ENCODE measurements around the gene PTPRJ.
A peak's percentile ranks its signal among the peaks of the same experiment; 100 is the strongest.

The PTPRJ gene

GRCh38 chr11:47994417-47994816 is 14.1 kb downstream of the PTPRJ start:
- DNase-seq (ENCODE audit: low read depth in 1 of 2, low spot score in 1 of 2): no peak

GRCh38 chr11:47995360-47995769 is 15.0 kb downstream of the PTPRJ start:
- DNase-seq (ENCODE audit: low read depth in 1 of 2, low spot score in 1 of 2): no peak

- no peak for DNase-seq (ENCODE audit: low read depth in 1 of 2, low spot score in 1 of 2)
Observed at GRCh38 chr11:47997063-47998053, 17.0 kb downstream of the PTPRJ start.

GRCh38 chr11:47998345-47998732 is 18.0 kb downstream of the PTPRJ start:
- no peak for DNase-seq (ENCODE audit: low read depth in 1 of 2, low spot score in 1 of 2)

- no peak for DNase-seq (ENCODE audit: low read depth in 1 of 2, low spot score in 1 of 2)
Observed at GRCh38 chr11:47998733-47999359, 18.5 kb downstream of the PTPRJ start.

- no peak for DNase-seq (ENCODE audit: low read depth in 1 of 2, low spot score in 1 of 2)
Observed at GRCh38 chr11:48000432-48000831, 20.1 kb downstream of the PTPRJ start.

GRCh38 chr11:48001438-48002021 is 21.2 kb downstream of the PTPRJ start:
- peak in 1 of 2 donors; percentile 75 for DNase-seq (ENCODE audit: low read depth in 1 of 2, low spot score in 1 of 2)

GRCh38 chr11:48002561-48002960 is 22.2 kb downstream of the PTPRJ start:
- DNase-seq (ENCODE audit: low read depth in 1 of 2, low spot score in 1 of 2): no peak

GRCh38 chr11:48003926-48004325 is 23.6 kb downstream of the PTPRJ start:
- DNase-seq (ENCODE audit: low read depth in 1 of 2, low spot score in 1 of 2): no peak

GRCh38 chr11:48004456-48004855 is 24.1 kb downstream of the PTPRJ start:
- no peak for DNase-seq (ENCODE audit: low read depth in 1 of 2, low spot score in 1 of 2)

- DNase-seq (ENCODE audit: low read depth in 1 of 2, low spot score in 1 of 2): peak in 1 of 2 donors; percentile 57
Observed at GRCh38 chr11:48005136-48005535, 24.8 kb downstream of the PTPRJ start.

GRCh38 chr11:48005831-48006270 is 25.5 kb downstream of the PTPRJ start:
- DNase-seq (ENCODE audit: low read depth in 1 of 2, low spot score in 1 of 2): no peak

- DNase-seq (ENCODE audit: low read depth in 1 of 2, low spot score in 1 of 2): peak; percentile 48 to 52
Observed at GRCh38 chr11:48006301-48006992, 26.1 kb downstream of the PTPRJ start.

GRCh38 chr11:48007677-48008076 is 27.3 kb downstream of the PTPRJ start:
- DNase-seq (ENCODE audit: low read depth in 1 of 2, low spot score in 1 of 2): no peak

GRCh38 chr11:48008951-48009270 is 28.6 kb downstream of the PTPRJ start:
- DNase-seq (ENCODE audit: low read depth in 1 of 2, low spot score in 1 of 2): peak in 1 of 2 donors; percentile 85

GRCh38 chr11:48011102-48011797 is 30.9 kb downstream of the PTPRJ start:
- no peak for DNase-seq (ENCODE audit: low read depth in 1 of 2, low spot score in 1 of 2)

- peak in 1 of 2 donors; percentile 37 for DNase-seq (ENCODE audit: low read depth in 1 of 2, low spot score in 1 of 2)
Observed at GRCh38 chr11:48011798-48012391, 31.5 kb downstream of the PTPRJ start.

- DNase-seq (ENCODE audit: low read depth in 1 of 2, low spot score in 1 of 2): no peak
Observed at GRCh38 chr11:48013269-48013901, 33.0 kb downstream of the PTPRJ start.

- DNase-seq (ENCODE audit: low read depth in 1 of 2, low spot score in 1 of 2): no peak
Observed at GRCh38 chr11:48014917-48015316, 34.6 kb downstream of the PTPRJ start.

All from activated CD4-positive, alpha-beta T cell treated with anti-CD3 and anti-CD28 coated beads, Interleukin-2, amount 50 U/mL, for 24 hours (primary cell).